ENCODE data around the gene BIRC7. TPM values are rescaled to one million over a fixed set of nuclear protein-coding genes. Genes with fewer than 3 reads are reported as not detected.

Gene BIRC7
- total and polyA plus RNA-seq, 2 donors (not counting 3 experiments of a cell fraction or from before 2014, with no cell fraction given), result not detected

DNA sequence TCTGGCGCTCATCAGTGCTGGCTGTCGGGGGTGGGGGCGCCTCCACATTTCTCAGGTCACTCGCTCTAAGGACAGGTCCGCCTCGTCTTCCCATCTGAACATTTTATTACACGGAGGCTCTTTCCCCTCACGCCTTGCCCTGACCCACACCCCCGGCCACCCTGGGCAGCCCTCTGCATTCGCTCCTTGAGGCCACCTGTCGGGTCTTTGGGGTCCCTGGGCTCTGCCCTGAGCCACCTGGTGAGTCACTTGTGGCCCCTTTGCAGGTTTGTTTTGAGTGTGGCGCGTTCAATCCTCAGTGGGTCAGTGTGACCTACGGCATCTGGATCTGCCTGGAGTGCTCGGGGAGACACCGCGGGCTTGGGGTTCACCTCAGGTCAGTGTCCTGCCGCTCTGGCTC is 40.1 kb downstream of the BIRC7 start:
- H3K36me3 ChIP-seq (ENCODE audit: control insufficient read depth in 2 of 2, extremely low read depth in 1 of 2, insufficient read depth in 2 of 2, low read length in 2 of 2), result peaks cover 2 to 38% of the 10 kb centered on the region in 2 experiments
- POLR2A ChIA-PET, result no interaction called here
- no peaks in the 10 kb centered on the region for H3K9me3 ChIP-seq (replicated peaks; ENCODE audit: control insufficient read depth, insufficient read depth, low read length)
- TF ChIP-seq POLR2AphosphoS5 (IDR thresholded peaks at IDR 0.05; ENCODE audit: insufficient read depth, low read depth, low read length), result no peak
- TF ChIP-seq POLR2A (IDR thresholded peaks at IDR 0.05; ENCODE audit: low read depth, low read length), result no peak
- TF ChIP-seq EZH2 (IDR thresholded peaks at IDR 0.05; ENCODE audit: borderline replicate concordance, low read depth, low read length, severe bottlenecking), result no peak
- TF ChIP-seq MYC (IDR thresholded peaks at IDR 0.05; ENCODE audit: low read depth, low read length), result no peak
- TF ChIP-seq GATA2 (IDR thresholded peaks at IDR 0.05; ENCODE audit: insufficient read depth, insufficient read length, low read depth, low read length), result no peak
- TF ChIP-seq, protein P1, sequence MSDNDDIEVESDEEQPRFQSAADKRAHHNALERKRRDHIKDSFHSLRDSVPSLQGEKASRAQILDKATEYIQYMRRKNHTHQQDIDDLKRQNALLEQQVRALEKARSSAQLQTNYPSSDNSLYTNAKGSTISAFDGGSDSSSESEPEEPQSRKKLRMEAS (IDR thresholded peaks at IDR 0.05; ENCODE audit: insufficient read depth, insufficient read length), result no peak
- no peak for TF ChIP-seq JUN (IDR thresholded peaks at IDR 0.05; ENCODE audit: borderline replicate concordance, insufficient read depth, insufficient read length, low read depth)
- TF ChIP-seq, protein P2, sequence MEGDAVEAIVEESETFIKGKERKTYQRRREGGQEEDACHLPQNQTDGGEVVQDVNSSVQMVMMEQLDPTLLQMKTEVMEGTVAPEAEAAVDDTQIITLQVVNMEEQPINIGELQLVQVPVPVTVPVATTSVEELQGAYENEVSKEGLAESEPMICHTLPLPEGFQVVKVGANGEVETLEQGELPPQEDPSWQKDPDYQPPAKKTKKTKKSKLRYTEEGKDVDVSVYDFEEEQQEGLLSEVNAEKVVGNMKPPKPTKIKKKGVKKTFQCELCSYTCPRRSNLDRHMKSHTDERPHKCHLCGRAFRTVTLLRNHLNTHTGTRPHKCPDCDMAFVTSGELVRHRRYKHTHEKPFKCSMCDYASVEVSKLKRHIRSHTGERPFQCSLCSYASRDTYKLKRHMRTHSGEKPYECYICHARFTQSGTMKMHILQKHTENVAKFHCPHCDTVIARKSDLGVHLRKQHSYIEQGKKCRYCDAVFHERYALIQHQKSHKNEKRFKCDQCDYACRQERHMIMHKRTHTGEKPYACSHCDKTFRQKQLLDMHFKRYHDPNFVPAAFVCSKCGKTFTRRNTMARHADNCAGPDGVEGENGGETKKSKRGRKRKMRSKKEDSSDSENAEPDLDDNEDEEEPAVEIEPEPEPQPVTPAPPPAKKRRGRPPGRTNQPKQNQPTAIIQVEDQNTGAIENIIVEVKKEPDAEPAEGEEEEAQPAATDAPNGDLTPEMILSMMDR (IDR thresholded peaks at IDR 0.05; ENCODE audit: extremely low read depth in 1 of 2, insufficient read depth in 1 of 2, low read depth in 1 of 2, low read length in 2 of 2), result no peak
- no peak for TF ChIP-seq FOS (IDR thresholded peaks at IDR 0.05; ENCODE audit: borderline replicate concordance, insufficient read depth, low read length)
- CTCF ChIA-PET, result interaction anchor here (1.0 to 1.7 kb wide), 2 partner anchors 33 to 52 kb away, joined by 3 to 10 read pairs; no protein-coding TSS in a partner anchor
- H3K9me1 ChIP-seq (replicated peaks; ENCODE audit: control insufficient read depth, extremely low read depth, insufficient read depth, low read length), result no peaks in the 10 kb centered on the region
- peaks cover 47% of the 10 kb centered on the region for H3K79me2 ChIP-seq (ENCODE audit: control insufficient read depth, insufficient read depth, low read length)
- no peaks in the 10 kb centered on the region for H4K20me1 ChIP-seq (replicated peaks; ENCODE audit: control insufficient read depth, extremely low read depth, insufficient read depth, low read length)
- H2AFZ ChIP-seq (ENCODE audit: low read depth, low read length), result no peak overlapping the region
- no peak overlapping the region for H3K9ac ChIP-seq (replicated peaks; ENCODE audit: extremely low read depth, insufficient read depth, low read length)
- DNase-seq (ENCODE audit: low read depth, low spot score) (no peak), FAIRE-seq (no peak)
- intact Hi-C loops (cut with micrococcal nuclease), result no loop called here
- no peak overlapping the region for H3K4me3 ChIP-seq (replicated peaks in 1 of 3; ENCODE audit: insufficient read depth in 1 of 3, low read depth in 1 of 3, low read length in 3 of 3)
- H3K27me3 ChIP-seq (ENCODE audit: control insufficient read depth in 2 of 2, insufficient read depth in 2 of 2, low read length in 2 of 2), result no peaks in the 10 kb centered on the region
- peaks cover 6% of the 10 kb centered on the region for H3K4me1 ChIP-seq (ENCODE audit: control insufficient read depth, extremely low read depth, insufficient read depth, low read length)
- H3K27ac ChIP-seq (ENCODE audit: insufficient read depth, low read depth, low read length), result no peak overlapping the region
- no TSS peak for BruUV-seq (replicated peaks)
- no peak overlapping the region for H3K4me2 ChIP-seq (ENCODE audit: insufficient read depth, low read length)
- dilution Hi-C loops (cut with MboI; ENCODE audit: extremely low pct_ligation_motif_present, low sequenced_read_pairs), result no loop called here

Data from endothelial cell of umbilical vein (primary cell).